Fibroblast of peridontal ligament (primary cell): ENCODE measurements around the gene CSH1.
A peak's percentile ranks its signal among the peaks of the same experiment; 100 is the strongest.
"Not testable (repeated sequence)": the region's sequence is repeated elsewhere in the genome, so short reads cannot be mapped to it uniquely, and the experiment has no call there.

Experiments used
- DNase-seq: peaks from one replicate; pipeline ENCODE4 v3.0.0-alpha.2; 2010; ENCODE audit errors: extremely low read depth

Gene CSH1

DNA sequence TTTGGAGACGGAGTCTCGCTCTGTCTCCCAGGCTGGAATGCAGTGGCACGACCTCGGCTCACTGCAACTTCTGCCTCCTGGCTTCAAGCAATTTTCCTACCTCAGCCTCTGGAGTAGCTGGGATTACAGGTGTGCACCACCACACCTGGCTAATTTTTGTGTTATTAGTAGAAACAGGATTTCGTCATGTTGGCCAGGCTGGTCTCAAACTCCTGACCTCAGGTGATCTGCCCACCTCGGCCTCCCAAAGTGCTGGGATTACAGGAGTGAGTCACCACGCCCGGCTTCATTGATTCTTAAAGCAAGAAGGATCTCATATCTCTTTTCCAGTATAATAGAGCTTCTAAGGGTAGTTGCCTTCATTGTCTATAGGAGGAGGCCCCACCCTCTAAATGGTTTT lies 8.4 kb upstream of the CSH1 start:
- DNase-seq: not testable (repeated sequence)

DNA sequence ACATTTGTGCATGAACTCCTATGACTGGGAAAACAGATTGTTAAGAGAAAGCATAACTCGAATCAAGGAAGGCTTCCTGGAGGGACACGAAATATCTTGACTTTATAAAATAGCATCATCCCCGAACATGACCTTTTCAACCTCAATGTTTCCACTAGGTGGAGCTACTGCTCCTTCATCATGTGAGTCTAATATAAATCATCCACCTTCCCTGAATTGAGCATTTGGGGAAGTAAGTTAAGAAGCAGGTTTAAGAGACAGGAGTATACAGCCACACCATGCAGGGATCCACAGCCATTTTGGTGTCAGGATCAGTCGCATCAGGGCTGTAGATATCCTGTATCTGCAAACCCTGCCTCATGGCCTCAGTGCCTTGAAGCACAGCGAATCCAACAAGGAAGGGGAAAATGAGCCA lies 7.4 kb upstream of the CSH1 start:
- DNase-seq: peak; percentile 5

- DNase-seq: not testable (repeated sequence)
These were observed 5.6 kb upstream of the CSH1 start for GRCh38 chr17:63901971-63902370.

- DNase-seq: not testable (repeated sequence)
These were observed 2.8 kb upstream of the CSH1 start for GRCh38 chr17:63898899-63899798.

DNA sequence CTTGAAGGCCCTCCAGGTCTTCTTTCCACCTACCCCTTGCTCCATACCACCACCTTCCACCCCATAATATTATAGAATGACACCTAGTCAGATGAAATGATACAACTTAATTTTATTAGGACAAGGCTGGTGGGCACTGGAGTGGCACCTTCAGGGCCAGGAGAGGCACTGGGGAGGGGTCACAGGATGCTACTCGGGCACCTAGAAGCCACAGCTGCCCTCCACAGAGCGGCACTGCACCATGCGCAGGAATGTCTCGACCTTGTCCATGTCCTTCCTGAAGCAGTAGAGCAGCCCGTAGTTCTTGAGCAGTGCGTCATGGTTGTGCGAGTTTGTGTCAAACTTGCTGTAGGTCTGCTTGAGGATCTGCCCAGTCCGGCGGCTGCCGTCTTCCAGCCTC lies 1.6 kb downstream of the CSH1 start:
- not testable (repeated sequence) for DNase-seq

DNA sequence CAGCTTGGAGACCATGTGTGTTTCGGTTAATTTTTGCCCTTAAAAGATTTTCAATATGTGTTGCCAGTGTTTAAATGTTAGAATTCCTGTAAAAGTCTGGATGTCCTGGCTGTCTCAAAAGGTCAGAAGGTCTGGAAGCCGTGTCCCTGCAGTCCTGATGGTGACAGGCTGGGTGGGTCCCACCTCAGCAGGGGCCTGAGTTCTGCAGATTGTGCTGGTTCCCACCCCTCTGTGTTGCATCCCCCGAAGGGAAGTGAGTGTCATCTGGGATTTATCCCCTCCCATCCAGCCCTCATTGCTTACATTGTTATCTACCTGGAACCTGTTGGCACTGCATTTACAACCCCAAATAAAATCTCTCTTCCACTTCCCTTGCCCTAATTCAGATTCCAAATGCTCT lies 2.4 kb downstream of the CSH1 start:
- not testable (repeated sequence) for DNase-seq

DNA sequence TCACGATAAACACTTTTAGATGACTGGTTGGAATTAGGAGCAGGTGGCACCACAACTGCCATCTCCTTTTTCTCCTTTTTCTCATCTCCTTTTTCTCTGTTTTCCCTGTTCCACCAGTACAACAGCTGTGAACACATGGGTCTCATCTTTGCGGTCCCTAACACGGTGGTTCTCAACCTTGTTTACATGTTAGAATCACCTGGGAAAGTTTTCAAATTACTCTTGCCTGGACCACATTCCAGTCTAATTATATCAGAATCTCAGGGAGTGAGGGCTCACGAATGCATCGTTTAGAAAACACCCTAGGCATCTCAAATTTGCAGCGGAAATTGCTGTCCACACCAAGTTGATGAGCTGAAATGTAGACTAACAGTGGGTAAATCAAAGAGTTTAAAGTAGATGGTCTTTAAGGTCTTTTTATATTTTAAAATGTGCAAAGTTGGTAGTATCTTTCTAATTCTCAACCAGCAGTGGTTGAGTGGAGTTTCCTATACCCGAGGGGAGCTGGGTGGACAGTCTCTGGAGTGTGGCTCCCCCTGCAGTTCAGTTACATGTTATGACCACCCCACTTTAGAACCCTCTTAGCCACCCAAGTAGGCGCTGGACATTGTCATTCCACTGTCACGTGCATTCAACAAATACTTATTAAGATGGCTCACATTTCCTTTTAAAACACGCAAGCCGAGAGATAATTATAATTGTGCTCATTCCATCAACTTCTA lies 3.9 kb downstream of the CSH1 start:
- DNase-seq: not testable (repeated sequence)

GRCh38 chr17:63889026-63889848 lies 7.1 kb downstream of the CSH1 start:
- peak; percentile 23 for DNase-seq

DNA sequence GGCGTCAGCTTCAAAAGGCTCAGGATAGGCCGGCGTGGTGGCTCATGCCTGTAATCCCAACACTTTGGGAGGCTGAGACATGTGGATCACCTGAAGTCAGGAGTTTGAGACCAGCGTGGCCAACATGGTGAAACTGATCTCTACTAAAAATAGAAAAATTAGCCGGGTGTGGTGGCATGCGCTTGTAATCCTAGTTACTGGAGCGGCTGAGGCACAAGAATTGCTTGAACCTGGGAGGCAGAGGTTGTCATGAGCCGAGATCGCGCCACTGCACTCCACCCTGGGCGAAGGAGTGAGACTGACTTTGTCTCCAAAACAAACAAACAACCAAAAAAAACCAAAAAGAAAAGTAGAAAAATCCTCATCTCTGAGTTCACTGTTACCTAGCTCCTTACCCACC lies 11.3 kb downstream of the CSH1 start:
- DNase-seq: not testable (repeated sequence)

- not testable (repeated sequence) for DNase-seq
These were observed 13.7 kb downstream of the CSH1 start for GRCh38 chr17:63882626-63883126.

DNA sequence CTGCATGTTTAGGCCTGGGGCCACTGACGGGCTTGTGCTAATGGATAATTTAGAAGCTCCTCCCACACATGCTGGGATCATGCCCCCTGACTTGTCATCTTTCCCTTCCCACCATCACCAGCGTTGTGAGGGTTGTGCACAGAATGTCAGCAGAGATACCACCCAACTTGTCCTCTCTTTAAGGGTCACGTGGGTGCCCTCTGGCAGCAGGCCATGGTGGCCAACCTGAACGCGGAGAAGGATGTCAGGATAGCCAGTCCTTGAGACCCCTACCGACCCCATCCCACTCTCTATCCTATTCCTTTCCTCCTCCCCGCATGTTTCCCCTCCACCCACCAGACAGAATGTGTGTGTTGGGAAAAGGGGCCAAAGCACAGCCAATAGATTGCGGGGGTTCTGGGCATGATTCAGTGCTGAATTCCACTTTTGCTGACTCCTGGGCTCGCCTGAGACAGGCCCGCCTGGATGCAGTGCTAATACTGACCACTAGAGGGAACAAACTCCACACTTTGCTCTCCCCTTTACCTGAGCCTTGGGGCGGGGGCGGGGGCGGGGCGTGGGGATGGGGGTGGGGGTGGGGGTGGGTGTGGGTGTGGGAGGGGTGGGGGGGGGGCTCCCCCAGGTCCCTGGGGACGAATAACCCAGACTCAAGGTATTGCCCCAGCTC lies 14.3 kb downstream of the CSH1 start, which contains the start of gene GH2:
Gene GH2, minus strand, starts transcription at position 10 of the 667 bp plus-strand sequence. CDS start 143 bp downstream, outside the sequence.
- peak; percentile 13 for DNase-seq

DNA sequence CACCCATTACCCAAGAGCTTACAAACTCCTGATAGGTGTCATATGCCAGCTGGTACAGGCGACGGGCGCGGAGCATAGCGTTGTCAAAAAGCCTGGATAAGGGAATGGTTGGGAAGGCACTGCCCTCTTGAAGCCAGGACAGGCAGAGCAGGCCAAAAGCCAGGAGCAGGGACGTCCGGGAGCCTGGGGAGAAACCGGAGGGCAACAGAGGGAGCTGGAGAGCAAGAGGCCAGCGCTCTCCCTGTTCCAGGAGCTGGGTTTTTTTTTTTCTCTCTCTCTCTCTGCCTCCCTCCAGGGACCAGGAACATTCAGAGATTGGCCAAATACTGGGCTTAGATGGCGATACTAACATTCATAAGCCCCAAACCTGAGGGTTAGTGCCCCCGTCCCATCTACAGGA lies 15.0 kb downstream of the CSH1 start:
- DNase-seq: not testable (repeated sequence)

DNA sequence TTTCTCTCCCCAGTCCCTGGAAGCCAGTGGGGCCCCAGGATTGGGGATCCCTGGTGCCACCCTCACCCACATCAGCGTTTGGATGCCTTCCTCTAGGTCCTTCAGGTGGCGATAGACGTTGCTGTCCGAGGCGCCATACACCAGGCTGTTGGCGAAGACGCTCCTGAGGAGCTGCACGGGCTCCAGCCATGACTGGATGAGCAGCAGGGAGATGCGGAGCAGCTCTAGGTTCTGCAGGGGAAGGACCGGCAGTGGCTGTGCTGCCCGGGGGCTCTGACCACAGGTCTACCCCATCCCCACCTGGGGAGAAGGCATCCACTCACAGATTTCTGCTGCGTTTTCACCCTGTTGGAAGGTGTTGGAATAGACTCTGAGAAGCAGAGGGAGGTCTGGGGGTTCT lies 15.7 kb downstream of the CSH1 start:
- no peak for DNase-seq

DNA sequence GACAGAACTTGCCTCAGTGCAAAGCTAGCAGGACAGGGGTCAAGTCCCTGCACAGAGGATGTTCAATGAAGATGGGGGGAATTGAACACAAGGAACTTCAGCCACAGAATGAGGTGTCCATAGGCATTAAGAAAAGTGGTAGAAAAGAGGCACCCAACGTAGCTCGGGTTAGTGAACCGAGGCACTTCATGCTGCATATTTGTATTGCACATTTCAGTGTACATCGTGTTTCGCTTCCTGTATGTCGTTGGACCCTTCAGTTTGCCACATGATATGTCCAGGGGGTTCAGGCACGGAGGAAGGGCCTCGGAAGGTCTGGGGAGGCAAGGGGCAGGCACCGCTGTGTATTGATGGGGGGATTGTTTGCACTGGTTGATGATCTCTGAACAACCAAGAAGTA lies 18.0 kb downstream of the CSH1 start:
- not testable (repeated sequence) for DNase-seq

DNA sequence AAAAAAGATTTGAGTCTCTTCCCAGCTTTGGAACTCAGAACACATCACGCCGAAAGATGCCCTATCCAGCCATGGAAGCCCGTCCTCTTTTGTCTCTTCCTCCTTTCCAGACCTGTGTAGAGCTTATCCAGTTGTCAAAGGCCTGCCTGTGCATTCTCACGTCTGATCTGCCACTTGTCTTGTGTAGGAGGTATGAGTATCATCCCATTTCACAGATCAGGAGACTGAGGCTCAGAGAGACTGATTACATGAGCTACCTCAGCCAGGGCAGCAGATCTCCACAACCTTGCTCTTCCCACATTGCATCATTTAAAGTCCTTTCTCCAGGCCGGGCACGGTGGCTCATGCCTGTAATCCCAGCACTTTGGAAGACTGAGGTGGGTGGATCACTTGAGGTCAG lies 21.7 kb downstream of the CSH1 start:
- DNase-seq: not testable (repeated sequence)

GRCh38 chr17:63874061-63874626 lies 22.2 kb downstream of the CSH1 start:
- not testable (repeated sequence) for DNase-seq

DNA sequence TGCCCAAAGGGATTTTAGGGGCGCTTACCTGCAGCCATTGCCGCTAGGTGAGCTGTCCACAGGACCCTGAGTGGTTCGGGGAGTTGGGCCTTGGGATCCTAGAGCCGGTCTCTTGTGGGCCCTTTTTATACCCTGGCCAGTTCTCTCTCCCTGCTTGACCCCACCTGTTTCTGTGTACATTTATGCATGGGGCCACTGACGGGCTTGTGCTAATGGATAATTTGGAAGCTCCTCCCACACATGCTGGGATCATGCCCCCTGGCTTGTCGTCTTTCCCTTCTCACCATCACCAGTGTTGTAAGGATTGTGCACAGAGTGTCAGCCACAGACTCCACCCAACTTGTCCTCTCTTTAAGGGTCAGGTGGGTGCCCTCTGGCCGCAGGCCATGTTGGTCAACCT lies 22.8 kb downstream of the CSH1 start, which contains the start of gene CSH2:
Gene CSH2, minus strand, starts transcription at position 101 of the 400 bp plus-strand sequence. Its CDS starts 63 bp downstream, at position 38.
- DNase-seq: not testable (repeated sequence)

DNA sequence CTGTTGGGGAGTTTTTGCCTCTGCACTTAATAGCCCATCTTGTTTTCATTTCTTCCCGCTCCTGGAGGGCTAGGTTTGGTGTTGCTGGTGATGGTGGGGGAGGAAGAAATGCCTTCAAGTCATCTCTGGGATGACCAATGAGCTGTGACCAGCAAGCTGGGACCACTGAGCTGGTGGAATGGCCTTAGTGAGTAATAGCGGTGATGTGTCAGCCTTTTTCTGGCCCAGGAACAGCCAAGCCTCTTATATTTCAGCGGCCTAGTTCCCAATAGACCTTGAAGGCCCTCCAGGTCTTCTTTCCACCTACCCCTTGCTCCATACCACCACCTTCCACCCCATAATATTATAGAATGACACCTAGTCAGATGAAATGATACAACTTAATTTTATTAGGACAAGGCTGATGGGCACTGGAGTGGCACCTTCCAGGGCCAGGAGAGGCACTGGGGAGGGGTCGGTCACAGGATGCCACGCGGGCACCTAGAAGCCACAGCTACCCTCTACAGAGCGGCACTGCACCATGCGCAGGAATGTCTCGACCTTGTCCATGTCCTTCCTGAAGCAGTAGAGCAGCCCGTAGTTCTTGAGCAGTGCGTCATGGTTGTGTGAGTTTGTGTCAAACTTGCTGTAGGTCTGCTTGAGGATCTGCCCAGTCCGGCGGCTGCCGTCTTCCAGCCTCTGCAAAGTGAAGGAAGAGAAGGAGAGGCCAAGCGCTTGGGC lies 24.6 kb downstream of the CSH1 start:
- not testable (repeated sequence) for DNase-seq

GRCh38 chr17:63870292-63870665 lies 26.1 kb downstream of the CSH1 start:
- peak; percentile 24 for DNase-seq
